GM23338 (cell line): ENCODE measurements around the gene RABGAP1L.
A peak's percentile ranks its signal among the peaks of the same experiment; 100 is the strongest.

Experiments
- EZH2 ChIP-seq: fragments of 200-600 bp; sonication (generic); IDR thresholded peaks from one replicate; pipeline ENCODE4 v1.8.0; 2017; ENCODE audit warnings: antibody characterized with exemption, mild to moderate bottlenecking, low read depth; ENCODE audit not compliant: unreplicated experiment
- JUNB ChIP-seq: IDR thresholded peaks from one replicate; pipeline ENCODE4 v1.6.1; 2016; ENCODE audit warnings: antibody characterized with exemption; ENCODE audit not compliant: unreplicated experiment
- POLR2AphosphoS5 ChIP-seq: IDR thresholded peaks from 2 replicates; pipeline ENCODE4 v1.6.1; 2016; ENCODE audit warnings: antibody characterized with exemption, low read depth
- STAT1 ChIP-seq: IDR thresholded peaks from one replicate; pipeline ENCODE4 v1.6.1; 2016; ENCODE audit warnings: antibody characterized with exemption; ENCODE audit not compliant: unreplicated experiment
- ZNF331 ChIP-seq: fragments of 250-450 bp; sonication (Bioruptor Pico); IDR thresholded peaks from 2 replicates; pipeline ENCODE4 v1.5.0; 2020; ENCODE audit warnings: low read depth, mild to moderate bottlenecking, moderate library complexity
- TF ChIP-seq, protein P1 (sequence below), 2 experiments: fragments of 200-600 bp in 1 of 2; sonication (generic) in 1 of 2; conservative IDR thresholded peaks; 2 replicates each; pipeline versions ENCODE4 v1.5.1 to v1.6.1; 2016 to 2017; ENCODE audit warnings: antibody characterized with exemption in 2 of 2, low read depth in 2 of 2, mild to moderate bottlenecking in 2 of 2, moderate library complexity in 1 of 2

DNA sequence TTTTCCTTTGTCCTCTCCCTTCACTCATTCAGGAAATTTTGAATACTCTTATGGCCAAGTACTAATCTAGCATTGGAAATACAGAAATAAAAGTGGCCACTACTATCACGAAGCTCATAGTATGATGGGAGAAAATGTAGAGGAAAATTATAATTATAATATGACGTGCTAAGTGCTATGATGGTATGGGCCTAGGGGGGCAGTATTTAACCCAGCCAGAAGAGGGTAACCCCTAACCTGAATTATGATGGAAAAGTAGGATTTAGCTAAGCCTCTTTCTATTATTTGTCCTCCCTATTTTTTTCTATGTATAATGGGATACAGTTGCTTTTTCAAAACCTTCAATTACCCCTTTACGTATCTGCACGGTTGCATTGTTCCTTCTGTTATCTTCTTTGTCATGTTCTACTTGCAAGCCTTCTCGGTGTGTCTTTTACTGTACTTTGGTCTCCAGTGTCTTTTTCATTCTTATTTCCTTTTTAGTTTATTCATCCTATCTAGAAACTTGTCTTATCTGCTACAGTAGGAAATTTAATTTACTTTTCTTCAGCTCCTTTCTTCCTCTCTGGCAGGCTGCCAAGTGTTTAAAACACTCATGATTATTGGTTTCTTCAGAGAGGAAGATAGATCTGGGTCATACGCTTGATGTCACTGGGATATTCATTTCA is 199.6 kb downstream of the RABGAP1L start:
- TF ChIP-seq, protein P1, sequence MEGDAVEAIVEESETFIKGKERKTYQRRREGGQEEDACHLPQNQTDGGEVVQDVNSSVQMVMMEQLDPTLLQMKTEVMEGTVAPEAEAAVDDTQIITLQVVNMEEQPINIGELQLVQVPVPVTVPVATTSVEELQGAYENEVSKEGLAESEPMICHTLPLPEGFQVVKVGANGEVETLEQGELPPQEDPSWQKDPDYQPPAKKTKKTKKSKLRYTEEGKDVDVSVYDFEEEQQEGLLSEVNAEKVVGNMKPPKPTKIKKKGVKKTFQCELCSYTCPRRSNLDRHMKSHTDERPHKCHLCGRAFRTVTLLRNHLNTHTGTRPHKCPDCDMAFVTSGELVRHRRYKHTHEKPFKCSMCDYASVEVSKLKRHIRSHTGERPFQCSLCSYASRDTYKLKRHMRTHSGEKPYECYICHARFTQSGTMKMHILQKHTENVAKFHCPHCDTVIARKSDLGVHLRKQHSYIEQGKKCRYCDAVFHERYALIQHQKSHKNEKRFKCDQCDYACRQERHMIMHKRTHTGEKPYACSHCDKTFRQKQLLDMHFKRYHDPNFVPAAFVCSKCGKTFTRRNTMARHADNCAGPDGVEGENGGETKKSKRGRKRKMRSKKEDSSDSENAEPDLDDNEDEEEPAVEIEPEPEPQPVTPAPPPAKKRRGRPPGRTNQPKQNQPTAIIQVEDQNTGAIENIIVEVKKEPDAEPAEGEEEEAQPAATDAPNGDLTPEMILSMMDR (conservative IDR thresholded peaks at IDR 0.05; ENCODE audit: low read depth in 2 of 2): peak; percentile 25 to 35; a peak in 2 of 4 replicates
- no peak for TF ChIP-seq POLR2AphosphoS5
- TF ChIP-seq STAT1: no peak
- no peak for TF ChIP-seq ZNF331
- no peak for TF ChIP-seq EZH2
- TF ChIP-seq JUNB: no peak
